Sigmoid colon (tissue), 7 donors: ENCODE measurements around the gene EFCAB5. TPM values are rescaled to one million over a fixed set of nuclear protein-coding genes. Genes with fewer than 3 reads are reported as not detected.

Source experiments
- DNase-seq: peaks from one replicate; pipeline ENCODE4 v3.0.0-alpha.2; 2019
- H3K27ac ChIP-seq, 4 donors: fragments of 200-600 bp; sonication (generic); one replicate each; pipeline ENCODE4 v1.5.1; 2016 to 2019; ENCODE audit warnings: mild to moderate bottlenecking in 1 of 4
- H3K27me3 ChIP-seq, 3 donors: fragments of 200-600 bp; sonication (generic); one replicate each; pipeline ENCODE4 v1.5.1; 2019; ENCODE audit warnings: mild to moderate bottlenecking in 1 of 3
- H3K36me3 ChIP-seq, 4 donors: fragments of 200-600 bp; sonication (generic); one replicate each; pipeline ENCODE4 v1.5.1; 2016 to 2019
- H3K4me1 ChIP-seq, 4 donors: fragments of 200-600 bp; sonication (generic); one replicate each; pipeline ENCODE4 v1.5.1; 2017 to 2019
- H3K4me3 ChIP-seq, 4 donors: fragments of 200-600 bp; sonication (generic); one replicate each; pipeline ENCODE4 v1.5.1; 2017 to 2019; ENCODE audit warnings: mild to moderate bottlenecking in 2 of 4, moderate library complexity in 1 of 4
- H3K9me3 ChIP-seq, 4 donors: fragments of 200-600 bp in 3 of 4; sonication (generic) in 3 of 4; one replicate each; pipeline versions ENCODE4 v1.5.1 to v1.6.1; 2013 to 2019
- CTCF ChIP-seq, 4 experiments: fragments of 450-650 bp in 3 of 4; fragments of 200-600 bp in 1 of 4; IDR thresholded peaks; one replicate each; pipeline ENCODE4 v1.5.1; 2016 to 2019; ENCODE audit warnings: antibody characterized with exemption in 4 of 4, mild to moderate bottlenecking in 3 of 4, moderate library complexity in 2 of 4
- EP300 ChIP-seq, 4 donors: sonication (generic); formaldehyde crosslinking; IDR thresholded peaks; one replicate each; pipeline ENCODE4 v1.6.1; 2017; ENCODE audit warnings: antibody characterized with exemption in 4 of 4
- POLR2A ChIP-seq, 2 donors: fragments of 450-650 bp; IDR thresholded peaks; one replicate each; pipeline ENCODE4 v1.6.1; 2016; ENCODE audit warnings: antibody characterized with exemption in 2 of 2, mild to moderate bottlenecking in 2 of 2, moderate library complexity in 2 of 2
- POLR2AphosphoS5 ChIP-seq, 4 donors: sonication (generic); formaldehyde crosslinking; IDR thresholded peaks; one replicate each; pipeline ENCODE4 v1.6.1; 2017; ENCODE audit warnings: antibody characterized with exemption in 4 of 4
- WGBS, 2 donors: extraction: QIAGEN DNeasy Blood & Tissue Kit; methylation state at CpG; one replicate each; pipeline ENCODE4 v1.1.7; 2013; 5-methylcytosine and 5-hydroxymethylcytosine counted together
- intact Hi-C: fragments of 100-400 bp; cut with DNase I; formaldehyde crosslinking; loops from one replicate; pipeline ENCODE4 v1.15.1; 2023
- polyA plus RNA-seq, 3 donors: library from polyadenylated mRNA; stranded (reverse); fragments of 200-250 nt; gene quantifications; one replicate each; pipeline ENCODE4 v1.2.3, GENCODE V29; 2013
- total RNA-seq, 4 donors: library from RNA; depleted of rRNA; stranded (reverse); fragments of >200 nt; gene quantifications; one replicate each; pipeline ENCODE4 v1.1.0, GENCODE V29; 2016
- donor health status: healthy with polysubstance abuse.
- donor health status: Bipolar disorder and iron deficiency.
- donor health status: healthy.

The EFCAB5 gene
- total and polyA plus RNA-seq, 7 donors = 0.14 to 3.2 (median 0.51) TPM; not detected in 1

GRCh38 chr17:30064738-30065137, 123.3 kb downstream of the EFCAB5 start:
- no peak overlapping the region for H3K27ac ChIP-seq
- no peaks in the 10 kb centered on the region for H3K27me3 ChIP-seq
- no peak overlapping the region for H3K4me3 ChIP-seq
- H3K9me3 ChIP-seq = peaks cover 5 to 7% (median 5%) of the 10 kb centered on the region in 4 donors
- H3K4me1 ChIP-seq = no peaks in the 10 kb centered on the region
- WGBS, 2 donors = 82 to 88% methylated on average over 1 of the region's 1 CpG
- TF ChIP-seq CTCF (IDR thresholded peaks at IDR 0.05) (no peak), EP300 (IDR thresholded peaks at IDR 0.05) (no peak), POLR2AphosphoS5 (IDR thresholded peaks at IDR 0.05) (no peak), POLR2A (IDR thresholded peaks at IDR 0.05) (no peak)
- H3K36me3 ChIP-seq = no peaks in the 10 kb centered on the region
- intact Hi-C loops = no loop called here
- DNase-seq = no peak

GRCh38 chr17:30068465-30068864, 127.0 kb downstream of the EFCAB5 start:
- TF ChIP-seq POLR2AphosphoS5 (IDR thresholded peaks at IDR 0.05) (no peak), POLR2A (IDR thresholded peaks at IDR 0.05) (no peak)
- no peak for DNase-seq
- H3K4me1 ChIP-seq = no peaks in the 10 kb centered on the region
- H3K27ac ChIP-seq = no peak overlapping the region
- peaks cover 4 to 7% (median 5%) of the 10 kb centered on the region in 4 donors for H3K9me3 ChIP-seq
- no peaks in the 10 kb centered on the region for H3K27me3 ChIP-seq
- H3K4me3 ChIP-seq = no peak overlapping the region
- 97% methylated on average over 16 of the region's 16 CpGs for WGBS, 2 donors
- intact Hi-C loops = no loop called here
- no peaks in the 10 kb centered on the region for H3K36me3 ChIP-seq

GRCh38 chr17:30074254-30074653, 132.8 kb downstream of the EFCAB5 start:
- H3K36me3 ChIP-seq = no peaks in the 10 kb centered on the region
- no peak overlapping the region for H3K4me3 ChIP-seq
- no peaks in the 10 kb centered on the region for H3K9me3 ChIP-seq
- H3K4me1 ChIP-seq = no peaks in the 10 kb centered on the region
- intact Hi-C loops = no loop called here
- no peak for DNase-seq
- TF ChIP-seq EP300 (IDR thresholded peaks at IDR 0.05) (no peak), POLR2AphosphoS5 (IDR thresholded peaks at IDR 0.05) (no peak), POLR2A (IDR thresholded peaks at IDR 0.05) (no peak), CTCF (IDR thresholded peaks at IDR 0.05) (no peak)
- no peak overlapping the region for H3K27ac ChIP-seq
- WGBS, 2 donors = 87 to 88% methylated on average over 2 of the region's 2 CpGs
- no peaks in the 10 kb centered on the region for H3K27me3 ChIP-seq

GRCh38 chr17:30074730-30075129, 133.3 kb downstream of the EFCAB5 start:
- WGBS, 2 donors = 87 to 88% methylated on average over 2 of the region's 2 CpGs
- Histone ChIP-seq H3K27me3 (no peaks in the 10 kb centered on the region), H3K9me3 (no peaks in the 10 kb centered on the region), H3K4me3 (no peak overlapping the region), H3K27ac (no peak overlapping the region), H3K36me3 (no peaks in the 10 kb centered on the region), H3K4me1 (no peaks in the 10 kb centered on the region)
- TF ChIP-seq POLR2A (IDR thresholded peaks at IDR 0.05) = no peak
- no peak for TF ChIP-seq CTCF (IDR thresholded peaks at IDR 0.05)
- no peak for TF ChIP-seq EP300 (IDR thresholded peaks at IDR 0.05)
- no peak for TF ChIP-seq POLR2AphosphoS5 (IDR thresholded peaks at IDR 0.05)
- no peak for DNase-seq
- intact Hi-C loops = no loop called here

- no peaks in the 10 kb centered on the region for H3K9me3 ChIP-seq
- H3K4me1 ChIP-seq = no peaks in the 10 kb centered on the region
- no peak for DNase-seq
- intact Hi-C loops = loop anchor here (5.0 kb wide), 1 partner anchor 360 kb away; no protein-coding TSS in a partner anchor
- TF ChIP-seq POLR2A (IDR thresholded peaks at IDR 0.05) = no peak
- no peak for TF ChIP-seq POLR2AphosphoS5 (IDR thresholded peaks at IDR 0.05)
- TF ChIP-seq EP300 (IDR thresholded peaks at IDR 0.05) = no peak
- no peak for TF ChIP-seq CTCF (IDR thresholded peaks at IDR 0.05)
- no peak overlapping the region for H3K27ac ChIP-seq
- H3K36me3 ChIP-seq = no peaks in the 10 kb centered on the region
- WGBS, 2 donors = 95 to 96% methylated on average over 5 of the region's 5 CpGs
- H3K4me3 ChIP-seq = no peak overlapping the region
- peaks cover 0 to 5% (median 3%) of the 10 kb centered on the region in 3 donors for H3K27me3 ChIP-seq
Observed at GRCh38 chr17:30082773-30083172, 141.3 kb downstream of the EFCAB5 start.
